Breast epithelium (tissue), 3 donors: ENCODE measurements around the gene IQUB.

ENCODE experiments used
- CTCF ChIP-seq, 3 donors: fragments of 450-650 bp; IDR thresholded peaks; one replicate each; pipeline ENCODE4 v1.5.1; 2016 to 2017; ENCODE audit warnings: antibody characterized with exemption in 3 of 3, mild to moderate bottlenecking in 3 of 3, moderate library complexity in 3 of 3
- POLR2A ChIP-seq: fragments of 450-650 bp; IDR thresholded peaks from one replicate; pipeline ENCODE4 v1.6.1; 2016; ENCODE audit warnings: antibody characterized with exemption, mild to moderate bottlenecking, moderate library complexity

GRCh38 chr7:123494193-123494796, 40.1 kb downstream of the IQUB start:
- peak; percentile 37 to 67 (median 57) for TF ChIP-seq CTCF (IDR thresholded peaks at IDR 0.05)
- TF ChIP-seq POLR2A, result no peak
